GM18909 (cell line): Measurements from ENCODE around the gene MAP2K5.

Experiments used
- ATAC-seq: cut with Tn5 transposase; IDR thresholded peaks from one replicate; pipeline ENCODE4 v1.9.1; 2021; ENCODE audit warnings: mild to moderate bottlenecking; ENCODE audit not compliant: unreplicated experiment, poor library complexity

Gene MAP2K5

GRCh38 chr15:67796196-67797127 is 254.0 kb downstream of the MAP2K5 start:
- ATAC-seq, result no peak

- no peak for ATAC-seq
Observed at GRCh38 chr15:67799801-67800205, 257.3 kb downstream of the MAP2K5 start.

- ATAC-seq, result no peak
Observed at GRCh38 chr15:67801142-67801541, 258.6 kb downstream of the MAP2K5 start.

- ATAC-seq, result no peak
Observed at GRCh38 chr15:67801926-67802914, 259.7 kb downstream of the MAP2K5 start.

- ATAC-seq, result no peak
Observed at GRCh38 chr15:67803299-67803698, 260.8 kb downstream of the MAP2K5 start.

- ATAC-seq, result no peak
Observed at GRCh38 chr15:67803996-67804843, 261.7 kb downstream of the MAP2K5 start.

GRCh38 chr15:67805008-67805665 is 262.6 kb downstream of the MAP2K5 start:
- ATAC-seq, result no peak

- no peak for ATAC-seq
Observed at GRCh38 chr15:67805666-67806516, 263.4 kb downstream of the MAP2K5 start.

GRCh38 chr15:67806536-67806935 is 264.0 kb downstream of the MAP2K5 start:
- ATAC-seq, result no peak

GRCh38 chr15:67807141-67807540 is 264.6 kb downstream of the MAP2K5 start:
- no peak for ATAC-seq

GRCh38 chr15:67807836-67808235 is 265.3 kb downstream of the MAP2K5 start:
- no peak for ATAC-seq

GRCh38 chr15:67808821-67809220 is 266.3 kb downstream of the MAP2K5 start:
- ATAC-seq, result no peak

- ATAC-seq, result no peak
Observed at GRCh38 chr15:67809441-67809840, 266.9 kb downstream of the MAP2K5 start.

GRCh38 chr15:67809866-67810265 is 267.4 kb downstream of the MAP2K5 start:
- ATAC-seq, result no peak

GRCh38 chr15:67812241-67812644 is 269.7 kb downstream of the MAP2K5 start:
- ATAC-seq, result no peak

- no peak for ATAC-seq
Observed at GRCh38 chr15:67813104-67813634, 270.7 kb downstream of the MAP2K5 start.

GRCh38 chr15:67815036-67815592 is 272.6 kb downstream of the MAP2K5 start:
- ATAC-seq, result no peak

GRCh38 chr15:67816668-67817067 is 274.2 kb downstream of the MAP2K5 start:
- no peak for ATAC-seq
